Measurements from ENCODE around the gene GSC2.

GSC2 gene

DNA sequence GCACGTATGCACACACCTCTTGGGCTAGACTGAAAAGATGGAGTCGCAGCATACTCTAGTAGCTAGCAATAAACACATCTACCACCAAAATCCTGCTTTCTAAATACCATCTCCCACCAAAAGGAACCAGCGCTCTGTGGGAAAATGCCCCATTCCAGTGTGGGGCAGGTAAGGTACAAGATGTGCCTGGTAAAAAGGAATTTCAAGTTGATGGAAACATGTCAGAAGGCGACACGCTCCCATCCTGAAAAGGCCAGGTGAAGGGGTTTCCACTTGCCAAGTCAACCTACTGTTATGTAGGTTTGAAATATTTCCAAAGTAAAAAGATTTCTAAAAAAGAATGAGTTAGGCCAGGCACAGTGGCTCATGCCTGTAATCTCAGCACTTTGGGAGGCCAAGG is 36.7 kb downstream of the GSC2 start:
- DNase-seq (ENCODE audit: low spot score) = no peak
- in situ Hi-C loops (cut with MboI; ENCODE audit: low sequenced_read_pairs, unreplicated experiment) = loop anchor here (10.0 kb wide), 1 partner anchor 59 kb away; no protein-coding TSS in a partner anchor
- TF ChIP-seq, protein P1, sequence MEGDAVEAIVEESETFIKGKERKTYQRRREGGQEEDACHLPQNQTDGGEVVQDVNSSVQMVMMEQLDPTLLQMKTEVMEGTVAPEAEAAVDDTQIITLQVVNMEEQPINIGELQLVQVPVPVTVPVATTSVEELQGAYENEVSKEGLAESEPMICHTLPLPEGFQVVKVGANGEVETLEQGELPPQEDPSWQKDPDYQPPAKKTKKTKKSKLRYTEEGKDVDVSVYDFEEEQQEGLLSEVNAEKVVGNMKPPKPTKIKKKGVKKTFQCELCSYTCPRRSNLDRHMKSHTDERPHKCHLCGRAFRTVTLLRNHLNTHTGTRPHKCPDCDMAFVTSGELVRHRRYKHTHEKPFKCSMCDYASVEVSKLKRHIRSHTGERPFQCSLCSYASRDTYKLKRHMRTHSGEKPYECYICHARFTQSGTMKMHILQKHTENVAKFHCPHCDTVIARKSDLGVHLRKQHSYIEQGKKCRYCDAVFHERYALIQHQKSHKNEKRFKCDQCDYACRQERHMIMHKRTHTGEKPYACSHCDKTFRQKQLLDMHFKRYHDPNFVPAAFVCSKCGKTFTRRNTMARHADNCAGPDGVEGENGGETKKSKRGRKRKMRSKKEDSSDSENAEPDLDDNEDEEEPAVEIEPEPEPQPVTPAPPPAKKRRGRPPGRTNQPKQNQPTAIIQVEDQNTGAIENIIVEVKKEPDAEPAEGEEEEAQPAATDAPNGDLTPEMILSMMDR (IDR thresholded peaks at IDR 0.05; ENCODE audit: borderline replicate concordance, control extremely low read depth, extremely low read depth, insufficient read depth, missing control alignments) = no peak

DNA sequence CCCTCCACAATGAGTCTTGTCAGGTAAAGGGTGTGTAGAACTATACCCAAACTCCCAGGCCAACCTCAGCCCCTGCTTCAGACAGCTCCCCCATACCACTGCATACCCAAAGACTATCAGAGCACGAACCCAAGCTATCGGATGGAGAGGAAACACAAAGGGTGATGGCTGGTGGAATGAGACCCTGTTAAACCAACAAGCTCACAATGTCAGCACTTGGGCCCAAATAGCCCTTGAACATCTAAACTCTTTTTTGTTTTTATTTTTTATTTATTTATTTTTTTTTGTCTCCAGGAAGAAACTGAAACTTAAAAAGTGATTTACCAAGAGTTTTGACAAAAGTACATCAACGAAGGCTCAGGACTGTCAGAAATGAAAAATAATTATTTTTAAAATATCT is 38.5 kb downstream of the GSC2 start:
- no peak for DNase-seq (ENCODE audit: low spot score)
- in situ Hi-C loops (cut with MboI; ENCODE audit: low sequenced_read_pairs, unreplicated experiment) = loop anchor here (10.0 kb wide), 1 partner anchor 57 kb away; no protein-coding TSS in a partner anchor
- TF ChIP-seq, protein P1 (IDR thresholded peaks at IDR 0.05; ENCODE audit: borderline replicate concordance, control extremely low read depth, extremely low read depth, insufficient read depth, missing control alignments) = no peak

DNA sequence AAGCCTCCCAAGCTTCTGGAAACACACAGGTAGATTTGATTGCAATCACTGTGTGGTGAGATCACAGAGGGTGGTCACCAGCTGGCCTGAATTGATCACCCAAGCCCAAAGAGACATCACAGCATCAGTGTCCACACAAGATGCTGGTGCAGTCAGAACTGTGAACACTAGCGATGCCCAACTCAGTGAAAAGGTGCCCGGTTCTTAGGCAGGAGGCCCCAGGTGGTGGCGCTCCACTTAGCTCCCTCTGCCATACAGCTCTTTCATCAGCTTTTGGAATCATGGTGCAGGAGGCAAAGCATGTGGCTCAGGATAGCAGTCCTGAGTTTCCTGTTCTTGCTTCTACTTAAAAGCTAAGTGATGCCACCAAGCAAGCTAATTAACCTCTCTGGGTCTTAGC is 39.0 kb downstream of the GSC2 start:
- no peak for DNase-seq (ENCODE audit: low spot score)
- in situ Hi-C loops (cut with MboI; ENCODE audit: low sequenced_read_pairs, unreplicated experiment) = loop anchor here (10.0 kb wide), 1 partner anchor 56 kb away; no protein-coding TSS in a partner anchor
- TF ChIP-seq, protein P1 (IDR thresholded peaks at IDR 0.05; ENCODE audit: borderline replicate concordance, control extremely low read depth, extremely low read depth, insufficient read depth, missing control alignments) = no peak

DNA sequence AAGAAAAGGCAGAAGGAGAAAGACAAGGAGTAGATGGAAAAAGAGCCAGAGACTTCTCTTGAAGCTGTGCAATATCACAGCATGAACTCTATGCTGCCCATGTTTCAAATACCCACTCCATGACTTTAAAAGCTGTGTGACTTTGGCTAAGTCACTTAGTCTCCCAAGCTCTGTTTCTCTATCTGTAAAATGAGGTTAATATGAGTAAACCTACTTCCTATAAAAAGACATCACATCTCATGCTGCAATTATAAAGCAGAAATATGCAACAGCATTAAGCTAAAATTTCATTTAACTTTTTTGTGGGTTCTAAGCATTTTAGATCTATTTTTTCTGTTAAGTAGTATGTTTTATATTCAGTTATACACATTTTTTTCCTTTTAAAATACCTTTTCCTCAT is 39.4 kb downstream of the GSC2 start:
- in situ Hi-C loops (cut with MboI; ENCODE audit: low sequenced_read_pairs, unreplicated experiment) = loop anchor here (10.0 kb wide), 1 partner anchor 56 kb away; no protein-coding TSS in a partner anchor
- DNase-seq (ENCODE audit: low spot score) = no peak
- TF ChIP-seq, protein P1 (IDR thresholded peaks at IDR 0.05; ENCODE audit: borderline replicate concordance, control extremely low read depth, extremely low read depth, insufficient read depth, missing control alignments) = no peak

DNA sequence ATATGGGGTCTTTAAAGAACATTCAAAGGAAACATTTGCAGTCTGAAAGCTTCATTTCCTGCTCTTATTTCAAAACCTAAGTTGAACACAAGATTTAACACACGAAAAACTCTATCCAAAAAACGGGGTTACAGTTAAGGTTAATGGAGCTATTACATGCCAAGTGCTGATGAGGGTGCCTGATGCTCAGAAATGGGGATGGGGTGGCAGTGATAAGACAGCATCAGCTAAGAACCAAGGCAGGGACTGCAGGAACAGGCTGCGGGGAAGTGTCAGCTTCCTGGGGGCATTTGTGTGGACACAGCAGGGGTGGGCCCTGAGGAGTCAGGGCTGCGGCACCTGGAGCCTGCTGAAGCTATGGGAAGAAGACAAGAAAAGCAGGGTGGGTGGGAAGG is 40.0 kb downstream of the GSC2 start:
- in situ Hi-C loops (cut with MboI; ENCODE audit: low sequenced_read_pairs, unreplicated experiment) = loop anchor here (10.0 kb wide), 1 partner anchor 55 kb away; no protein-coding TSS in a partner anchor
- TF ChIP-seq, protein P1 (IDR thresholded peaks at IDR 0.05; ENCODE audit: borderline replicate concordance, control extremely low read depth, extremely low read depth, insufficient read depth, missing control alignments) = no peak
- no peak for DNase-seq (ENCODE audit: low spot score)

DNA sequence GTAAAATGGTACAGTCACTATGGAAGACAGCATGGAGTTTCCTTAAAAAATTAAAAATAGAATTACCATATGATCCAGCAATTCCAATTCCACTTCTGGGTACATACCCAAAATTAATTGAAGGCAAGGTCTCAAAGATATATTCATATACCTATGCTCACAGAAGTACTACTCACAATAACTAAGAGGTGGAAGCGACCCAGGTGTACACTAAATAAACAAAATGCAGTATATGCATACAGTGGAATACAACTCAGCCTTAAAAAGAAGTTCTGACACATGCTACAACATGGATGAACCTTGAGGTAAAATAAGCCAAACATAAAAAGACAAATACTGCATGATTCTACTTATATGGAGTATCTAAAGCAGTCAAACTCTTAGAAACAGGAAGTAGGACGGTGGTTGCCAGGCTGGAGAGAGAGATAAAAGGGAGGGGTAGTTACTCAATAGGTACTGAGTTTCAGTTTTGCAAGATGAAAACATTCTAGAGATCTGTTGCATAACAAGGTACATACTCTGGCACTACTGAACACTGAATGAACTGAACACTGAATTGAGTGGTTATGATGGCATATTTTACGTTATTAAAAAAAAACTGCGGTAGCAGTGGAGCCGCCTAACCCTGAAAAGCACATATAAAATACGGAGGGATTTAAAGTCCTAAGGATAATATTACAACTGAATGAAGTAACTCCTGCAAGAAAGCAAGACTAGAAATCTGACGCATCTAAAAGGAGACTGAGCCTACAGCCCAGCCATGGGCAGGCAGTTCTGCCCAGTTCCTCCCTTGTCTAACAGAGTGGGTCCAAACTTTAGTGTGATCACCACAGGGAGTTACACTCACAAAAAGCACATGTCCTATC is 40.7 kb downstream of the GSC2 start:
- DNase-seq (ENCODE audit: low spot score) = peak; percentile 67
- in situ Hi-C loops (cut with MboI; ENCODE audit: low sequenced_read_pairs, unreplicated experiment) = loop anchor here (10.0 kb wide), 1 partner anchor 55 kb away; no protein-coding TSS in a partner anchor
- TF ChIP-seq, protein P1 (IDR thresholded peaks at IDR 0.05; ENCODE audit: borderline replicate concordance, control extremely low read depth, extremely low read depth, insufficient read depth, missing control alignments) = no peak
